Fibroblast of skin of right quadriceps (primary cell): Measurements from ENCODE around the gene GPRASP3.
"Not testable (repeated sequence)": the region's sequence is repeated elsewhere in the genome, so short reads cannot be mapped to it uniquely, and the experiment has no call there.

Experiments
- DNase-seq: peaks from one replicate; pipeline ENCODE4 v3.0.0-alpha.2; 2013

GPRASP3 gene, protein sequence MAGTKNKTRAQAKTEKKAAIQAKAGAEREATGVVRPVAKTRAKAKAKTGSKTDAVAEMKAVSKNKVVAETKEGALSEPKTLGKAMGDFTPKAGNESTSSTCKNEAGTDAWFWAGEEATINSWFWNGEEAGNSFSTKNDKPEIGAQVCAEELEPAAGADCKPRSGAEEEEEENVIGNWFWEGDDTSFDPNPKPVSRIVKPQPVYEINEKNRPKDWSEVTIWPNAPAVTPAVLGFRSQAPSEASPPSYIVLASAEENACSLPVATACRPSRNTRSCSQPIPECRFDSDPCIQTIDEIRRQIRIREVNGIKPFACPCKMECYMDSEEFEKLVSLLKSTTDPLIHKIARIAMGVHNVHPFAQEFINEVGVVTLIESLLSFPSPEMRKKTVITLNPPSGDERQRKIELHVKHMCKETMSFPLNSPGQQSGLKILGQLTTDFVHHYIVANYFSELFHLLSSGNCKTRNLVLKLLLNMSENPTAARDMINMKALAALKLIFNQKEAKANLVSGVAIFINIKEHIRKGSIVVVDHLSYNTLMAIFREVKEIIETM

DNA sequence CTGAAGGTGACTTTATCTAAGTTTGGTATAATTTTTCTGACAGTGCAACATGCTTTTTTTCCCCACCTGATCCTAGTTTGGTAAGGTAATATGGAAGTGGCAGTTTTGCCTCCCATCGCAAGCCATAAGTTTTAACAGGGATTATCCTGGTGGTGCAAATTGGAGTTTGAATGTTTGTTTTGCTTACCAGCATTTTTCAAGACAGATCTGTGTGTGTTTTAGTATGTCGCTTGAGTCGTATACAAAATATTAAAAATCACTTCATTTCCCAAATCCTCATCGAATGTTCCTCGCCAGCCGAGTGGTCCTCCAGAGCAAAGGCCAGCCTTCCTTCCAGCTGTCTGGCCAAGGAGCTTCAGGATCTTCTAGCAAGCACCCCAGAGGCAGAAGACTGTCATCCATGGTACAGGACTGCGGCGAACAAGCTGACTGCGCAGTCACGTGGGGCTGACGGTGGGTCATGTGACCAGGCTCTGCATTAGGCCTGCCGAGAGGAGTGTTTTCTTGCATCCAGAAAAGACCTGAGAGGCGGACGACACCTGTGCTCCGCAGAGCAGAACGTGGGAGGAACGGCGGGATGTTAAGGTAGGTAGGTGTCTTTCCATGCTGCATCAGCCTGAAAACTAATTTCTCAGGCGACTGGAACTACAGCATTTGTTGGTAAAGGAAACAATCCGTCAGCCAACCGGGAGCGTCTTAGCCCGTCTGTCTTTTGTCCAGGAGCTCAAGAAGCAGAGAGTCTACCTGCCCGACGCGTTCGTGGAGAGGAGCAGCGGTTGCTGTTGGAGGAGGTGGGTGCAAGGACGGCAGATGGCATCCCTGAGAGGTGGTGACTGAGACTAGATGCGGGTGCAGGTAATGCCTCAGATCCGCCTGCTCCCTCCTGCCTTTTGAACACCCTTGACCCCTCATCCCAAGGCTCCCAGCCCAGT, at the start of gene GPRASP3:
Gene GPRASP3 (plus strand): TSS at position 507 of the 932 bp plus-strand sequence. CDS start 28,253 bp downstream, outside the sequence.
- peak; percentile 69 for DNase-seq

GRCh38 chrX:102672856-102673255, 47.7 kb upstream of the GPRASP3 start:
- no peak for DNase-seq

DNA sequence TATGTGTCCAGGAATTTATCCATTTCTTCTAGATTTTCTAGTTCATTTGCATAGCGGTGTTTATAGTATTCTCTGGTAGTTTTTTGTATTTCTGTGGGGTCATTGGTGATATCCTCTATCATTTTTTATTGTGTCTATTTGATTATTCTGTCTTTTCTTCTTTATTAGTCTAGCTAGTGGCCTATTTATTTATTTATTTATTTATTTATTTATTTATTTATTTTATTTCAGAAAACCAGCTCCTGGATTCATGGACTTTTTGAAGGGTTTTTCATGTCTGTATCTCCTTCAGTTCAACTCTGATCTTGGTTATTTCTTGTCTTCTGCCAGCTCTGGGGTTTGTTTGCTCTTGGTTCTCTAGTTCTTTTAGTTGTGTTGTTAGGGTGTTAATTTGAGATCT, 43.1 kb upstream of the GPRASP3 start:
- not testable (repeated sequence) for DNase-seq

DNA sequence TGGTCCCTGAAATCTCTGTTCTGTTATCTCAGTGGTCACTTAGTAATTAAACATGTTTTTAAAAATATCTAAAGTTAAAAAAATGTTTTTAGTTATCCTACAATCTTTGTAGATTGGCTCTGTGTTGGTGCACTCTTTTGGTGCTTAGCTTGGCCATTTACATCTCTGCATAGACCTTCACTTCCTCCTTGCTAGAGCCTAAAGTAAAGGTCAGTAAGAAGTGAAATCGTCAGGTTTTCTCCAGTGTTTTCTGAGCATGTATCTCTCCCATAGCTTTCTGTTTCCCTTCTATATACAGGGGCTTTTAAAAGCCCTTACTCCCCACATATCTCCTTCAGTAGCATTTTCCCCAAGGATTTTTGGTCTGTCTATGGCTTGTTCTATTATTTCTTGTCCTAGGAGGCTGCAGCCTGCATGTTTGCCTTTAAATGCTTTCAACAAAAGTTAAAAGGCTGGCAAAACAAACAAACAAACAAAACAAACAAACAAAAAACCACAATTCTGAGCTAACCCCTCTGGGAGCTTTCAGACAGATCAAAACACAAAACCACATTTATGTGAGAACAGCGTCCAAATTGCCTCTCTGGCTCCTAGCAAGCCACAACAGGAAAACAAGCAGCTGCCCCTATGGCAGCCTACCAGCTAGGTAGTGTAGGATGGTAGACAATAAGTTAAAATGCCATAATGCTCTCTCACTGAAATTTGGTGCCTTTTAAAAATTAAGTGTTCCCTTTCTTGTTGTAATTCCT, 35.6 kb upstream of the GPRASP3 start:
- no peak for DNase-seq

DNA sequence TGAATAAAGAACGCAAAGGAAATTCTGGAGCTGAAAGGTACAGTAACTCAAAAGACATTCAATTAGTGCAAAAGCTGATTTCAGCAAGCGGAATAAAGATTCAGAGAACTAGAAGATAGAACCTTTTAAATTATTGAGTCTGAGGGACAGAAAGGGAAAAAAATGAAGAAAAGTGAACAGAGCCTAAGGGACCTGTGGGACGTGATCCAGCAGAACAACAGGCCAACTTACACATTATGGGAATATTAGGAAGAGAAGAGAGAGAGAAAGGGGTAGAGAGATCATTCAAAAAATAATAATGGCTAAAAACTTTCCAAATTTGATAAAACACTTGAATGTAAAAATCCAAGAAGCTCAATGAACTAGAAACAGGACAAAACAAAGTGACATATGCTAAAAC, 25.8 kb upstream of the GPRASP3 start:
- DNase-seq: no peak

GRCh38 chrX:102696306-102696705, 24.2 kb upstream of the GPRASP3 start:
- DNase-seq: no peak

GRCh38 chrX:102697494-102697893, 23.0 kb upstream of the GPRASP3 start:
- peak; percentile 48 for DNase-seq

DNA sequence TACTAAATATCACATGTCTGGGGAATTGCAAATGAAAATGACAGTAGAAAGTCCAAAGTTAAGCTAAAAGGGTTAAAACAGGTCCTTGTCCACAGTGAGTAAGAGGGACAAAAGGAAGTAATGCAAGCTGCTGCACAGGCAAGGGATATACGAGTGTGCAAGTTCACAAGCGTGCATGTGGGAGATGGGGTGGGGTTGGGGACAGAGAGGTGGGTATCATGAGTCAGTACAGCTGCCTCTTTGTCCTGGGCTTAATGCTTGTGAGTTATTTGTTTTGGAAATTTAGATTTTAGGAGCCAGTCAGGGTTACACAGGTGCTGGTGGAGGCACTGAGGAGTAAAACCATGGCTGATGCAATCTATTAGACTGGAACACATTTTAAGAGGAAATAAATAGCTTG, 11.6 kb upstream of the GPRASP3 start:
- no peak for DNase-seq

DNA sequence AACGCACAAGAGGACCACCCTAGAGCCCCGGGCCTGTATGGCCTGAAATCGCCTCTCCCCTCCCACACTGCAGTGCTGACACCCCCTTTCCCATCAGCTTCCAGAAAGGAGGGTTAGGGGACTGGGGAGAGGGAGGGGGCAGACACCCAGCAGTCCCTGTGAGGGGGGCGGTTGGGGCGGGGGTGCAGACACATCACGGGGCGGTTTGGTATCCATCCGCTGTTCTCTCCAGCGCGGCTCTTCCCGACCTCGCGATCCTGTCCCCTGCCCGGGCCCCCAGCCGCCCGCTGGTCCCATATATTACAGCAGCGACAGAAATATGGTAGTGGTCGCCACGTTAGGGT, 8.7 kb upstream of the GPRASP3 start:
- peak; percentile 3 for DNase-seq

GRCh38 chrX:102712216-102712966, 8.2 kb upstream of the GPRASP3 start, which contains the start of gene GPRASP2:
Gene GPRASP2, plus strand, starts transcription at chrX:102712448. Its CDS starts 2,422 bp downstream, at chrX:102714870.
- DNase-seq: peak; percentile 26

GRCh38 chrX:102712981-102713625, 7.4 kb upstream of the GPRASP3 start:
- peak; percentile 45 for DNase-seq

GRCh38 chrX:102714994-102715393, 5.5 kb upstream of the GPRASP3 start:
- DNase-seq: no peak

GRCh38 chrX:102715967-102716366, 4.6 kb upstream of the GPRASP3 start:
- DNase-seq: no peak

DNA sequence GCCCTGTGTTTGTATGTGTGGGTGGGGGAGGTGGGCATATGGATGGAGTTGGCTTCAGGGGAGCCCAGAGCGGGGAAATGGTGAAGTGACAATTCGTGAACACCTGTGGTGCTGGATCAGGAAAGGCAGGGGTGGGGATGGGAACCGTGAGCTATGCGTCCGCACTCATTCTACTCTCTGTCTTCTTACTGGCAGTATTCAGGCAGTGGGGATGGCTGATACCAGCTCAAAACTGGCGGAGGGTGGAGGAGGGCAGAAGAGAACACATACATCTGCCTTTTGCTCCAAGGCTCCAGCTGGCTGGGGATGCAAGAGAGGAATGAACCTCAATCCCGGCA, 595 bp downstream of the GPRASP3 start:
- DNase-seq: not testable (repeated sequence)

GRCh38 chrX:102723456-102723855, 2.9 kb downstream of the GPRASP3 start:
- DNase-seq: no peak

DNA sequence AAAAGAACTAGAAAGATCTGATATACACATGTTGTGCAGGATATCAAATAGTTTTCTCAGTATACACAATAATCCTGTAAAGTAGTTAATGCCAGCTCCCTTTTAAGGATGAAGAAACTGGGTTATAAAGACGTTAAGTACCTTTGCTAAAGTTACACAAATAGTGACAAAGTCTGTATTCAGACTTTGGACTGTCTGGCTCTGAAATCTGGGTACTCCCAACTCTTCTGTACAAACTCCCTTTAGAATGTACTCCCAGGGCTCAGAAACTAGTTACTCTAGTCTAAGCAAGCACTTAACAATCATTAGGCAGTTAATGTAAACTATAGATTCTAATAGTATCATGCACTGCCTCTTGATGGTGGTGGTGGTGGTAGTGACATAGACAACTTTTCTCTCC, 7.2 kb downstream of the GPRASP3 start:
- DNase-seq: no peak

DNA sequence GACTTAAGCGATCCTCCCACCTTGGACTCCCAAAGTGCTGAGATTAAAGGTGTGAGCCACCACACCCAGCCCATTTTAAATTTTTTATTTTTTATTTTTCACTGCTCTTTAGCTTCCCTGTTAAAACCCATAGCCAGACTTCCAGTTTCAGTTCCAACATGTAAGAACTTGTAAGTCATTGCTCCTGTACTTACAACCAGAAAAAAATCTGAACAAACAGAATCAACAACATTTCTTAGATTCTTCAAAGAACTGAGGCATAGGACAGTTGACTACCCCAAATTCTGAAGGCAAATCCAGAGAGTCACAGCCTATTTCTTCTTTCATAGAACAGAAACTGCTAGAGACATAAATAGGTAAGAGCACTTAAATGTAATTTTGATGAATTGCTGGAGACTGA, 8.1 kb downstream of the GPRASP3 start:
- no peak for DNase-seq

DNA sequence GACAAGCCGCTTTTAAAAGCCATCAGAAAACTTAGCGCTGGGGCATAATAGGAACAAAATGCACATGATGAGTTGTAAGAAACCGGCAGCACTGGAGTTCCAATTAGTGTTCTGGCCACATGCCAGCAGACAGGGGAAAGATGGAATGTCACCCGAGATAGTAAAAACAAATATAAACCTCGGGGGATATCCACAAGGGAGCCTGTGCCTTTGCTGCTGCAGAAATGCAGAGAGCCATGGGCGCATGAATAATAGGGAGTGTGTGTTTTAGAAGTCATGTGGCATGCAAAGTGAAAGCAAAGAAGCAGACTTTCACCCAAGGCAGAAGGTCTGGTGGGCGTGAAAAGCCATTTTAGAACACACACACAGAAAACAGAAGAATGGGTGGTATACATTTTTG, 19.1 kb downstream of the GPRASP3 start:
- no peak for DNase-seq

- no peak for DNase-seq
Observed at GRCh38 chrX:102744307-102744706, 23.8 kb downstream of the GPRASP3 start.

DNA sequence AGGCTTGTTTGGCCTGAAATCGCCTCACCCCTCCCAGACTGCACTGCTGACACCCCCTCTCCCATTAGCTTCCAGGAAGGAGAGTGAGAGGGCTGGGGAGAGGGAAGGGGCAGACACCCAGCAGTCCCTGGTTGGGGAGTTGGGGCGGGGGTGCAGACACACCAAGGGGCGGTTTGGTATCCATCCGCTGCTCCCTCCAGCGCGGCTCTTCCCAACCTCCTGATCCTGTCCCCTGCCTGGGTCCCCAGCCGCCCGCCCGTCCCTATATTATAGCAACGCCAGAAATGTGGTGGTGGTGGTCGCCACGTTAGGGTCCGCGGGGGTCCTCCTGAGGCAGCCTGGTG, 24.9 kb downstream of the GPRASP3 start:
- DNase-seq: no peak

- DNase-seq: peak; percentile 11
Observed at GRCh38 chrX:102745857-102746584, 25.5 kb downstream of the GPRASP3 start.
